ENCODE results near the gene PRSS21. TPM values are rescaled to one million over a fixed set of nuclear protein-coding genes. Genes with fewer than 3 reads are reported as not detected.

PRSS21 gene
- polyA plus RNA-seq, 1 of the 3 experiments (the other 2 are of a cell fraction) = not detected

GRCh38 chr16:2843526-2843925, 26.5 kb downstream of the PRSS21 start (continued):
- TF ChIP-seq FOXJ3 (CRISPR knock-in tag; IDR thresholded peaks at IDR 0.05) = no peak

GRCh38 chr16:2845116-2845515, 28.1 kb downstream of the PRSS21 start:
- H3K4me2 ChIP-seq = no peak overlapping the region
- H2AFZ ChIP-seq (ENCODE audit: low read depth) = no peak overlapping the region
- no peaks in the 10 kb centered on the region for H3K36me3 ChIP-seq (replicated peaks in 1 of 2; ENCODE audit: control insufficient read depth in 1 of 2, insufficient read depth in 2 of 2, low read length in 1 of 2)
- peaks cover 5% of the 10 kb centered on the region; the same call in 1 of the 2 replicates for H3K27me3 ChIP-seq (ENCODE audit: insufficient read depth)
- H3K27ac ChIP-seq (ENCODE audit: low read depth in 2 of 2, low read length in 1 of 2) = no peak overlapping the region
- H3K4me1 ChIP-seq (ENCODE audit: control insufficient read depth in 1 of 2, insufficient read depth in 2 of 2, low read depth in 1 of 2, low read length in 1 of 2) = no peaks in the 10 kb centered on the region
- H3K9me3 ChIP-seq = no peaks in the 10 kb centered on the region
- 80% methylated on average over 5 of the region's 5 CpGs for WGBS (ENCODE audit: low lambda C conversion rate)
- no peak for DNase-seq
- no peaks in the 10 kb centered on the region for H3F3A ChIP-seq (replicated peaks; ENCODE audit: insufficient read depth)
- H3K4me3 ChIP-seq (ENCODE audit: low read depth in 2 of 2, low read length in 1 of 2) = no peak overlapping the region
- H3K79me2 ChIP-seq (ENCODE audit: insufficient read depth) = no peaks in the 10 kb centered on the region
- ChIA-PET POLR2A (no interaction called here), CTCF (interaction anchor here (1.2 to 3.0 kb wide), 2 partner anchors 23 to 30 kb away, joined by 4 to 11 read pairs; no protein-coding TSS in a partner anchor)
- no peak overlapping the region for H3K9ac ChIP-seq
- no peak for TF ChIP-seq RFX5 (IDR thresholded peaks at IDR 0.05; ENCODE audit: low read length)
- TF ChIP-seq SMC3 (IDR thresholded peaks at IDR 0.05; ENCODE audit: low read depth, low read length) = no peak
- TF ChIP-seq ZBTB33 (IDR thresholded peaks at IDR 0.05; ENCODE audit: borderline replicate concordance, low read depth) = no peak
- no peak for TF ChIP-seq TCF12 (IDR thresholded peaks at IDR 0.05)
- TF ChIP-seq EZH2phosphoT487 (IDR thresholded peaks at IDR 0.05; ENCODE audit: borderline replicate concordance, low read depth) = no peak
- H3K9me2 ChIP-seq = no peaks in the 10 kb centered on the region
- no peaks in the 10 kb centered on the region for H4K20me1 ChIP-seq (ENCODE audit: insufficient read depth)

GRCh38 chr16:2846511-2847310, 29.7 kb downstream of the PRSS21 start:
- H3K36me3 ChIP-seq (replicated peaks in 1 of 2; ENCODE audit: control insufficient read depth in 1 of 2, insufficient read depth in 2 of 2, low read length in 1 of 2) = no peaks in the 10 kb centered on the region
- H3K27ac ChIP-seq (ENCODE audit: low read depth in 2 of 2, low read length in 1 of 2) = no peak overlapping the region
- H3K9me3 ChIP-seq = no peaks in the 10 kb centered on the region
- CTCF ChIA-PET = interaction anchor here (3.0 kb wide), 1 partner anchor 22 kb away, joined by 11 read pairs; no protein-coding TSS in a partner anchor
- H3K4me3 ChIP-seq (ENCODE audit: low read depth in 2 of 2, low read length in 1 of 2) = no peak overlapping the region
- POLR2A ChIA-PET = no interaction called here
- no peaks in the 10 kb centered on the region for H4K20me1 ChIP-seq (ENCODE audit: insufficient read depth)
- peaks cover 5% of the 10 kb centered on the region; the same call in 1 of the 2 replicates for H3K27me3 ChIP-seq (ENCODE audit: insufficient read depth)
- no peaks in the 10 kb centered on the region; a peak in 1 of 4 replicates for H3K4me1 ChIP-seq (ENCODE audit: control insufficient read depth in 1 of 2, insufficient read depth in 2 of 2, low read depth in 1 of 2, low read length in 1 of 2)
- H3K4me2 ChIP-seq = no peak overlapping the region
- H3K79me2 ChIP-seq (ENCODE audit: insufficient read depth) = no peaks in the 10 kb centered on the region
- TF ChIP-seq GABPA (IDR thresholded peaks at IDR 0.05; ENCODE audit: low read depth) = no peak
- TF ChIP-seq REST (IDR thresholded peaks at IDR 0.05; ENCODE audit: low read depth, low read length) = no peak
- TF ChIP-seq SIN3A (IDR thresholded peaks at IDR 0.05; ENCODE audit: borderline replicate concordance, low read depth, low read length) = no peak
- TF ChIP-seq TCF12 (IDR thresholded peaks at IDR 0.05) = no peak
- TF ChIP-seq MEF2A (IDR thresholded peaks at IDR 0.05; ENCODE audit: borderline replicate concordance, low read depth) = no peak
- no peak overlapping the region for H2AFZ ChIP-seq (ENCODE audit: low read depth)
- H3K9me2 ChIP-seq = no peaks in the 10 kb centered on the region
- no peak for DNase-seq
- 48% methylated on average over 3 of the region's 3 CpGs for WGBS (ENCODE audit: low lambda C conversion rate)
- H3F3A ChIP-seq (replicated peaks; ENCODE audit: insufficient read depth) = no peaks in the 10 kb centered on the region
- H3K9ac ChIP-seq = no peak overlapping the region
